Liver (tissue), 3 donors: ENCODE measurements around the gene UGT1A6.

Experiments
- EGR1 ChIP-seq, 2 donors: IDR thresholded peaks; 2 replicates each; pipeline ENCODE4 v1.6.1; 2016 to 2018; ENCODE audit warnings: antibody characterized with exemption in 2 of 2, low read depth in 2 of 2
- FOXA1 ChIP-seq: IDR thresholded peaks from 2 replicates; pipeline ENCODE4 v1.6.1; 2016; ENCODE audit warnings: antibody characterized with exemption
- HNF4A ChIP-seq, 2 donors: conservative IDR thresholded peaks; 2 replicates each; pipeline ENCODE4 v1.6.1; 2016; ENCODE audit warnings: antibody characterized with exemption in 2 of 2, mild to moderate bottlenecking in 2 of 2
- JUND ChIP-seq, 2 donors: IDR thresholded peaks; 2 replicates each; pipeline ENCODE4 v1.6.1; 2016; ENCODE audit warnings: antibody characterized with exemption in 2 of 2
- RAD21 ChIP-seq, 2 donors: IDR thresholded peaks; 2 replicates each; pipeline ENCODE4 v1.6.1; 2016; ENCODE audit warnings: antibody characterized with exemption in 2 of 2, mild to moderate bottlenecking in 2 of 2
- RXRA ChIP-seq, 2 donors: IDR thresholded peaks; 2 replicates each; pipeline ENCODE4 v1.6.1; 2017 to 2018; ENCODE audit warnings: antibody characterized with exemption in 2 of 2, mild to moderate bottlenecking in 1 of 2
- SP1 ChIP-seq: IDR thresholded peaks from 2 replicates; pipeline ENCODE4 v1.6.1; 2018; ENCODE audit warnings: antibody characterized with exemption, mild to moderate bottlenecking
- TAF1 ChIP-seq: conservative IDR thresholded peaks from 2 replicates; pipeline ENCODE4 v1.6.1; 2016; ENCODE audit warnings: antibody characterized with exemption, mild to moderate bottlenecking
- YY1 ChIP-seq: IDR thresholded peaks from 2 replicates; pipeline ENCODE4 v1.6.1; 2016; ENCODE audit warnings: antibody characterized with exemption, mild to moderate bottlenecking
- TF ChIP-seq, protein P1 (sequence below): fragments of 150-350 bp; IDR thresholded peaks from 2 replicates; pipeline ENCODE4 v1.5.1; 2017; ENCODE audit warnings: improper control_type of control experiment, low read depth, low read length; ENCODE audit not compliant: missing input control
- TF ChIP-seq, protein P2 (sequence below): IDR thresholded peaks from 2 replicates; pipeline ENCODE4 v1.6.1; 2016; ENCODE audit warnings: antibody characterized with exemption, mild to moderate bottlenecking
- TF ChIP-seq, protein P3 (sequence below): IDR thresholded peaks from 2 replicates; pipeline ENCODE4 v1.6.1; 2016; ENCODE audit warnings: antibody characterized with exemption
- TF ChIP-seq, protein P4 (sequence below): IDR thresholded peaks from 2 replicates; pipeline ENCODE4 v1.6.1; 2016; ENCODE audit warnings: antibody characterized with exemption
- TF ChIP-seq, protein P5 (sequence below): IDR thresholded peaks from 2 replicates; pipeline ENCODE4 v1.6.1; 2016; ENCODE audit warnings: antibody characterized with exemption
- donor health status: healthy.
- donor health status: healthy.

DNA sequence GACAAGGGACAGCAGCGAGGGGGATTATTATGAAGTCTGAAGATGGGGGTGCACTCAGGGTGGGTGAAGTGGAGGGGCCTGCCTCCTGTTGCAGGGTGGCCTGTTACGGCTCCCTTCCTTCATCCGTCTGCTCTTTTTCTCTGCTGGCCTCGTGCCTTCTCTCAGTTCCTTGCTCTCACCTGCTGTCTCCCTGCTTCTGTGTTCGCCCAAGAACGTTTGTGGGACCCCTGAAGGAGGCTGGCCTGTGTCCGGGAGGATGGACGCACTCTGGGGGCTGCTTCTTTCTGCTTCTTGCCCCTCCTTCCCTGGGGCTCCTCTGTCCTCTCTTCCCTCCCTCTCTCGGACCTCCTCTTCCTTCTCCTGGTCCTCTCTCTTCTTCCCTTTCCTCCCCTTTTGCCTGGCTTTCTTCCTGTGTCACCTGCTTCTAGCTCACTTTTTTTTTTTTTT lies 99.2 kb downstream of the UGT1A6 start:
- TF ChIP-seq, protein P1, sequence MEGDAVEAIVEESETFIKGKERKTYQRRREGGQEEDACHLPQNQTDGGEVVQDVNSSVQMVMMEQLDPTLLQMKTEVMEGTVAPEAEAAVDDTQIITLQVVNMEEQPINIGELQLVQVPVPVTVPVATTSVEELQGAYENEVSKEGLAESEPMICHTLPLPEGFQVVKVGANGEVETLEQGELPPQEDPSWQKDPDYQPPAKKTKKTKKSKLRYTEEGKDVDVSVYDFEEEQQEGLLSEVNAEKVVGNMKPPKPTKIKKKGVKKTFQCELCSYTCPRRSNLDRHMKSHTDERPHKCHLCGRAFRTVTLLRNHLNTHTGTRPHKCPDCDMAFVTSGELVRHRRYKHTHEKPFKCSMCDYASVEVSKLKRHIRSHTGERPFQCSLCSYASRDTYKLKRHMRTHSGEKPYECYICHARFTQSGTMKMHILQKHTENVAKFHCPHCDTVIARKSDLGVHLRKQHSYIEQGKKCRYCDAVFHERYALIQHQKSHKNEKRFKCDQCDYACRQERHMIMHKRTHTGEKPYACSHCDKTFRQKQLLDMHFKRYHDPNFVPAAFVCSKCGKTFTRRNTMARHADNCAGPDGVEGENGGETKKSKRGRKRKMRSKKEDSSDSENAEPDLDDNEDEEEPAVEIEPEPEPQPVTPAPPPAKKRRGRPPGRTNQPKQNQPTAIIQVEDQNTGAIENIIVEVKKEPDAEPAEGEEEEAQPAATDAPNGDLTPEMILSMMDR = no peak
- TF ChIP-seq RAD21 (IDR thresholded peaks at IDR 0.05) (no peak), TAF1 (no peak), SP1 (no peak), FOXA1 (no peak), RXRA (IDR thresholded peaks at IDR 0.05) (no peak), YY1 (no peak), JUND (IDR thresholded peaks at IDR 0.05) (no peak), EGR1 (IDR thresholded peaks at IDR 0.05; ENCODE audit: low read depth in 2 of 2) (no peak), HNF4A (conservative IDR thresholded peaks at IDR 0.05) (no peak)
- TF ChIP-seq, protein P2, sequence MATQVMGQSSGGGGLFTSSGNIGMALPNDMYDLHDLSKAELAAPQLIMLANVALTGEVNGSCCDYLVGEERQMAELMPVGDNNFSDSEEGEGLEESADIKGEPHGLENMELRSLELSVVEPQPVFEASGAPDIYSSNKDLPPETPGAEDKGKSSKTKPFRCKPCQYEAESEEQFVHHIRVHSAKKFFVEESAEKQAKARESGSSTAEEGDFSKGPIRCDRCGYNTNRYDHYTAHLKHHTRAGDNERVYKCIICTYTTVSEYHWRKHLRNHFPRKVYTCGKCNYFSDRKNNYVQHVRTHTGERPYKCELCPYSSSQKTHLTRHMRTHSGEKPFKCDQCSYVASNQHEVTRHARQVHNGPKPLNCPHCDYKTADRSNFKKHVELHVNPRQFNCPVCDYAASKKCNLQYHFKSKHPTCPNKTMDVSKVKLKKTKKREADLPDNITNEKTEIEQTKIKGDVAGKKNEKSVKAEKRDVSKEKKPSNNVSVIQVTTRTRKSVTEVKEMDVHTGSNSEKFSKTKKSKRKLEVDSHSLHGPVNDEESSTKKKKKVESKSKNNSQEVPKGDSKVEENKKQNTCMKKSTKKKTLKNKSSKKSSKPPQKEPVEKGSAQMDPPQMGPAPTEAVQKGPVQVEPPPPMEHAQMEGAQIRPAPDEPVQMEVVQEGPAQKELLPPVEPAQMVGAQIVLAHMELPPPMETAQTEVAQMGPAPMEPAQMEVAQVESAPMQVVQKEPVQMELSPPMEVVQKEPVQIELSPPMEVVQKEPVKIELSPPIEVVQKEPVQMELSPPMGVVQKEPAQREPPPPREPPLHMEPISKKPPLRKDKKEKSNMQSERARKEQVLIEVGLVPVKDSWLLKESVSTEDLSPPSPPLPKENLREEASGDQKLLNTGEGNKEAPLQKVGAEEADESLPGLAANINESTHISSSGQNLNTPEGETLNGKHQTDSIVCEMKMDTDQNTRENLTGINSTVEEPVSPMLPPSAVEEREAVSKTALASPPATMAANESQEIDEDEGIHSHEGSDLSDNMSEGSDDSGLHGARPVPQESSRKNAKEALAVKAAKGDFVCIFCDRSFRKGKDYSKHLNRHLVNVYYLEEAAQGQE = no peak
- TF ChIP-seq, protein P3, sequence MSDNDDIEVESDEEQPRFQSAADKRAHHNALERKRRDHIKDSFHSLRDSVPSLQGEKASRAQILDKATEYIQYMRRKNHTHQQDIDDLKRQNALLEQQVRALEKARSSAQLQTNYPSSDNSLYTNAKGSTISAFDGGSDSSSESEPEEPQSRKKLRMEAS = no peak
- TF ChIP-seq, protein P4, sequence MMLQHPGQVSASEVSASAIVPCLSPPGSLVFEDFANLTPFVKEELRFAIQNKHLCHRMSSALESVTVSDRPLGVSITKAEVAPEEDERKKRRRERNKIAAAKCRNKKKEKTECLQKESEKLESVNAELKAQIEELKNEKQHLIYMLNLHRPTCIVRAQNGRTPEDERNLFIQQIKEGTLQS = no peak
- TF ChIP-seq, protein P5, sequence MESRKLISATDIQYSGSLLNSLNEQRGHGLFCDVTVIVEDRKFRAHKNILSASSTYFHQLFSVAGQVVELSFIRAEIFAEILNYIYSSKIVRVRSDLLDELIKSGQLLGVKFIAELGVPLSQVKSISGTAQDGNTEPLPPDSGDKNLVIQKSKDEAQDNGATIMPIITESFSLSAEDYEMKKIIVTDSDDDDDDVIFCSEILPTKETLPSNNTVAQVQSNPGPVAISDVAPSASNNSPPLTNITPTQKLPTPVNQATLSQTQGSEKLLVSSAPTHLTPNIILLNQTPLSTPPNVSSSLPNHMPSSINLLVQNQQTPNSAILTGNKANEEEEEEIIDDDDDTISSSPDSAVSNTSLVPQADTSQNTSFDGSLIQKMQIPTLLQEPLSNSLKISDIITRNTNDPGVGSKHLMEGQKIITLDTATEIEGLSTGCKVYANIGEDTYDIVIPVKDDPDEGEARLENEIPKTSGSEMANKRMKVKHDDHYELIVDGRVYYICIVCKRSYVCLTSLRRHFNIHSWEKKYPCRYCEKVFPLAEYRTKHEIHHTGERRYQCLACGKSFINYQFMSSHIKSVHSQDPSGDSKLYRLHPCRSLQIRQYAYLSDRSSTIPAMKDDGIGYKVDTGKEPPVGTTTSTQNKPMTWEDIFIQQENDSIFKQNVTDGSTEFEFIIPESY = no peak
